HCT116 (cell line): Measurements from ENCODE around the gene ZNF316. TPM values are rescaled to one million over a fixed set of nuclear protein-coding genes. Genes with fewer than 3 reads are reported as not detected.

Experiments used
- ATAC-seq: fragments of 200-7000 bp; cut with Tn5 transposase; 2 replicates; pipeline ENCODE4 v1.9.1; 2020; ENCODE audit warnings: mild to moderate bottlenecking, moderate library complexity
- BruUV-seq: library from RNA; stranded (reverse); fragments of 400-500 nt; replicated peaks from 2 replicates; lab custom pipeline; 2021; lab: Mats Ljungman, UMichigan
- CTCF ChIA-PET: fragments of 300-600 bp; sonication (Branson Sonifier 250); formaldehyde crosslinking; loops from one replicate; lab custom pipeline; 2021; ENCODE audit warnings: antibody characterized with exemption; lab: Charles Lee
- POLR2A ChIA-PET: fragments of 300-600, 350-600 bp; sonication (Branson Sonifier 250); formaldehyde crosslinking; loops from one replicate; lab custom pipeline; 2021; ENCODE audit warnings: antibody characterized with exemption; lab: Charles Lee
- RAD21 ChIA-PET, 2 experiments: fragments of 300-600 bp; sonication (Branson Sonifier 250); formaldehyde crosslinking; loops; one replicate each; lab custom pipeline; 2023; ENCODE audit warnings: low total read pairs in 2 of 2; ENCODE audit not compliant: uncharacterized antibody in 2 of 2, unreplicated experiment in 2 of 2, low non-redundant PET in 1 of 2; lab: Charles Lee
- DNase-seq: peaks from one replicate; pipeline ENCODE4 v3.0.0-alpha.2; 2010; ENCODE audit warnings: low read depth, low spot score
- H2AFZ ChIP-seq: fragments of 200-600 bp; shearing (Covaris generic), sonication (generic); 2 replicates; pipeline ENCODE4 v1.6.1; 2017; ENCODE audit warnings: low read depth, mixed run types, mixed read lengths, antibody characterized with exemption, low read length; ENCODE audit not compliant: poor library complexity, severe bottlenecking
- H3K27ac ChIP-seq: 2 replicates; pipeline ENCODE4 v1.5.1; 2012; ENCODE audit warnings: low read depth, low read length
- H3K27me3 ChIP-seq: fragments of 200-600 bp; sonication (generic); 2 replicates; pipeline ENCODE4 v1.6.1; 2016; ENCODE audit warnings: mixed run types, low read length, mixed read lengths; ENCODE audit not compliant: insufficient read depth
- H3K36me3 ChIP-seq, 2 experiments: fragments of 200-500 bp in 1 of 2; fragments of 200-600 bp in 1 of 2; sonication (Bioruptor generic) in 1 of 2; sonication (generic) in 1 of 2; 2 replicates each; pipeline versions ENCODE4 v1.5.1 to v1.6.1; 2014 to 2016; ENCODE audit warnings: low read length in 2 of 2, inconsistent platforms in 1 of 2, mixed read lengths in 1 of 2, mixed run types in 1 of 2; ENCODE audit not compliant: insufficient read depth in 2 of 2, control insufficient read depth in 1 of 2
- H3K4me1 ChIP-seq, 2 experiments: fragments of 200-600 bp in 1 of 2; sonication (generic) in 1 of 2; 2 replicates each; pipeline versions ENCODE4 v1.5.1 to v1.6.1; 2012 to 2017; ENCODE audit warnings: low read length in 2 of 2, inconsistent platforms in 1 of 2, mild to moderate bottlenecking in 1 of 2, mixed read lengths in 1 of 2, mixed run types in 1 of 2, moderate library complexity in 1 of 2; ENCODE audit not compliant: insufficient read depth in 2 of 2, control insufficient read depth in 1 of 2
- H3K4me2 ChIP-seq: fragments of 200-600 bp; sonication (generic); 2 replicates; pipeline ENCODE4 v1.6.1; 2017; ENCODE audit warnings: mixed run types, low read length, mixed read lengths
- H3K4me3 ChIP-seq, 2 experiments: fragments of 200-600 bp in 1 of 2; sonication (generic) in 1 of 2; replicated peaks in 1 of 2; 2 replicates each; pipeline ENCODE4 v1.5.1; 2011 to 2016; ENCODE audit warnings: low read length in 2 of 2, control low read depth in 1 of 2, low read depth in 1 of 2, mild to moderate bottlenecking in 1 of 2, mixed read lengths in 1 of 2, mixed run types in 1 of 2
- H3K79me2 ChIP-seq: fragments of 200-600 bp; sonication (generic); 2 replicates; pipeline ENCODE4 v1.6.1; 2017; ENCODE audit warnings: mild to moderate bottlenecking, mixed run types, low read length, moderate library complexity, mixed read lengths; ENCODE audit not compliant: insufficient read depth
- H3K9ac ChIP-seq: fragments of 200-600 bp; sonication (generic); 2 replicates; pipeline ENCODE4 v1.6.1; 2016; ENCODE audit warnings: low read length, mixed read lengths
- H3K9me2 ChIP-seq: fragments of 200-600 bp; sonication (generic), shearing (Covaris generic); 2 replicates; pipeline ENCODE4 v1.6.1; 2017; ENCODE audit warnings: mixed run types, mild to moderate bottlenecking, moderate library complexity; ENCODE audit not compliant: insufficient read depth
- H3K9me3 ChIP-seq, 2 experiments: fragments of 200-500 bp in 1 of 2; fragments of 200-600 bp in 1 of 2; sonication (Bioruptor generic) in 1 of 2; sonication (generic) in 1 of 2; 2 replicates each; pipeline ENCODE4 v1.6.1; 2014 to 2017; ENCODE audit warnings: low read length in 2 of 2, mixed read lengths in 2 of 2, inconsistent platforms in 1 of 2, low read depth in 1 of 2, mild to moderate bottlenecking in 1 of 2, mixed run types in 1 of 2, moderate library complexity in 1 of 2; ENCODE audit not compliant: control insufficient read depth in 1 of 2, insufficient read depth in 1 of 2
- H4K20me1 ChIP-seq: fragments of 200-600 bp; sonication (generic), shearing (Covaris generic); 2 replicates; pipeline ENCODE4 v1.6.1; 2017; ENCODE audit warnings: mixed run types, mild to moderate bottlenecking, moderate library complexity; ENCODE audit not compliant: insufficient read depth
- CTCF ChIP-seq, 3 experiments: fragments of 200-600 bp in 1 of 3; sonication (generic) in 1 of 3; IDR thresholded peaks in 2 of 3; conservative IDR thresholded peaks in 1 of 3; 2 replicates each; pipeline ENCODE4 v1.5.1; 2012 to 2017; ENCODE audit warnings: low read depth in 2 of 3, low read length in 2 of 3, antibody characterized with exemption in 1 of 3, borderline replicate concordance in 1 of 3, control low read depth in 1 of 3, mild to moderate bottlenecking in 1 of 3, mixed read lengths in 1 of 3, mixed run types in 1 of 3, moderate library complexity in 1 of 3; ENCODE audit not compliant: insufficient read depth in 1 of 3
- ELF1 ChIP-seq: IDR thresholded peaks from 2 replicates; pipeline ENCODE4 v1.6.1; 2012; ENCODE audit warnings: low read depth, borderline replicate concordance
- EZH2 ChIP-seq: fragments of 200-600 bp; sonication (generic); IDR thresholded peaks from 2 replicates; pipeline ENCODE4 v1.6.1; 2017; ENCODE audit warnings: antibody characterized with exemption, mixed run types
- JUND ChIP-seq: IDR thresholded peaks from 2 replicates; pipeline ENCODE4 v1.6.1; 2012
- REST ChIP-seq: IDR thresholded peaks from 2 replicates; pipeline ENCODE4 v1.6.1; 2012; ENCODE audit warnings: low read depth
- SRF ChIP-seq: IDR thresholded peaks from 2 replicates; pipeline ENCODE4 v1.6.1; 2012; ENCODE audit warnings: low read depth
- TCF7L2 ChIP-seq: IDR thresholded peaks from 2 replicates; pipeline ENCODE4 v1.7.0; 2011; ENCODE audit warnings: borderline replicate concordance, inconsistent platforms; ENCODE audit not compliant: insufficient read depth, insufficient read length; ENCODE audit errors: extremely low read depth
- ZBTB33 ChIP-seq: IDR thresholded peaks from 2 replicates; pipeline ENCODE4 v1.6.1; 2011; ENCODE audit warnings: mild to moderate bottlenecking, low read length, moderate library complexity; ENCODE audit not compliant: insufficient replicate concordance; ENCODE audit errors: extremely low read depth
- intact Hi-C: fragments of 100-400 bp; cut with micrococcal nuclease; formaldehyde crosslinking; loops from 2 replicates; pipeline ENCODE4 v1.10.0; 2022
- total RNA-seq: library from RNA; stranded (reverse); gene quantifications from one replicate; pipeline ENCODE4 v1.2.1, GENCODE V29; 2021; ENCODE audit not compliant: unreplicated experiment

ZNF316 gene
- total RNA-seq, 1 experiment from 2014 or later: 25.0 TPM

GRCh38 chr7:6600093-6600492, 37.0 kb upstream of the ZNF316 start:
- H3K27me3 ChIP-seq: no peaks in the 10 kb centered on the region
- no peak overlapping the region for H3K4me2 ChIP-seq
- no peak for TF ChIP-seq EZH2
- TF ChIP-seq ZBTB33: no peak
- H3K79me2 ChIP-seq: no peaks in the 10 kb centered on the region; the same call in 1 of the 2 replicates
- no peaks in the 10 kb centered on the region for H3K9me3 ChIP-seq
- H4K20me1 ChIP-seq: no peaks in the 10 kb centered on the region
- RAD21 ChIA-PET: no interaction called here
- intact Hi-C loops: no loop called here
- H3K36me3 ChIP-seq: peaks cover 22 to 28% of the 10 kb centered on the region in 2 experiments
- CTCF ChIA-PET: interaction anchor here (1.4 kb wide), 1 partner anchor 11 kb away, joined by 4 read pairs; no protein-coding TSS in a partner anchor
- H3K4me1 ChIP-seq: no peaks in the 10 kb centered on the region
- no peak overlapping the region for H3K9ac ChIP-seq
- ATAC-seq: no peak
- BruUV-seq: no TSS peak
- POLR2A ChIA-PET: no interaction called here
- no peak for DNase-seq
- no peak overlapping the region for H3K27ac ChIP-seq
- H3K9me2 ChIP-seq: no peaks in the 10 kb centered on the region
- no peak overlapping the region for H2AFZ ChIP-seq
- H3K4me3 ChIP-seq: no peak overlapping the region

GRCh38 chr7:6604458-6604857, 32.7 kb upstream of the ZNF316 start:
- Histone ChIP-seq H3K9me2 (no peaks in the 10 kb centered on the region), H3K79me2 (no peaks in the 10 kb centered on the region), H3K9ac (no peak overlapping the region), H3K9me3 (no peaks in the 10 kb centered on the region), H3K4me3 (no peak overlapping the region), H3K36me3 (peaks cover 9 to 15% of the 10 kb centered on the region in 2 experiments; a peak in 2 of 4 replicates), H3K27me3 (no peaks in the 10 kb centered on the region), H4K20me1 (no peaks in the 10 kb centered on the region), H3K27ac (no peak overlapping the region), H2AFZ (no peak overlapping the region), H3K4me2 (no peak overlapping the region), H3K4me1 (no peaks in the 10 kb centered on the region)
- ChIA-PET CTCF (no interaction called here), POLR2A (no interaction called here), RAD21 (no interaction called here)
- no TSS peak for BruUV-seq
- intact Hi-C loops: no loop called here
- ATAC-seq: no peak
- DNase-seq: no peak
- TF ChIP-seq JUND (no peak), REST (no peak), ZBTB33 (no peak), CTCF (IDR thresholded peaks at IDR 0.05 in 2 of 3, conservative IDR thresholded peaks at IDR 0.05 in 1 of 3; ENCODE audit: borderline replicate concordance in 1 of 3, insufficient read depth in 1 of 3, low read depth in 2 of 3, low read length in 2 of 3) (no peak), EZH2 (no peak), SRF (no peak), TCF7L2 (no peak), ELF1 (no peak)
